HCT116 (cell line): ENCODE data around the gene TMTC2.

Experiments used
- POLR2AphosphoS5 ChIP-seq: IDR thresholded peaks from 2 replicates; pipeline ENCODE4 v1.6.1; 2011; ENCODE audit warnings: mild to moderate bottlenecking, low read depth, low read length, moderate library complexity
- RAD21 ChIP-seq: IDR thresholded peaks from 2 replicates; pipeline ENCODE4 v1.6.1; 2012; ENCODE audit warnings: low read depth, mild to moderate bottlenecking
- SP1 ChIP-seq: IDR thresholded peaks from 2 replicates; pipeline ENCODE4 v1.6.1; 2012; ENCODE audit warnings: low read depth
- SRF ChIP-seq: IDR thresholded peaks from 2 replicates; pipeline ENCODE4 v1.6.1; 2012; ENCODE audit warnings: low read depth
- TF ChIP-seq, protein P1 (sequence below), 3 experiments: fragments of 200-600 bp in 1 of 3; sonication (generic) in 1 of 3; IDR thresholded peaks in 2 of 3; conservative IDR thresholded peaks in 1 of 3; 2 replicates each; pipeline ENCODE4 v1.5.1; 2012 to 2017; ENCODE audit warnings: low read depth in 2 of 3, low read length in 2 of 3, antibody characterized with exemption in 1 of 3, borderline replicate concordance in 1 of 3, control low read depth in 1 of 3, mild to moderate bottlenecking in 1 of 3, mixed read lengths in 1 of 3, mixed run types in 1 of 3, moderate library complexity in 1 of 3; ENCODE audit not compliant: insufficient read depth in 1 of 3

- no peak for TF ChIP-seq SRF
- no peak for TF ChIP-seq POLR2AphosphoS5
- TF ChIP-seq, protein P1, sequence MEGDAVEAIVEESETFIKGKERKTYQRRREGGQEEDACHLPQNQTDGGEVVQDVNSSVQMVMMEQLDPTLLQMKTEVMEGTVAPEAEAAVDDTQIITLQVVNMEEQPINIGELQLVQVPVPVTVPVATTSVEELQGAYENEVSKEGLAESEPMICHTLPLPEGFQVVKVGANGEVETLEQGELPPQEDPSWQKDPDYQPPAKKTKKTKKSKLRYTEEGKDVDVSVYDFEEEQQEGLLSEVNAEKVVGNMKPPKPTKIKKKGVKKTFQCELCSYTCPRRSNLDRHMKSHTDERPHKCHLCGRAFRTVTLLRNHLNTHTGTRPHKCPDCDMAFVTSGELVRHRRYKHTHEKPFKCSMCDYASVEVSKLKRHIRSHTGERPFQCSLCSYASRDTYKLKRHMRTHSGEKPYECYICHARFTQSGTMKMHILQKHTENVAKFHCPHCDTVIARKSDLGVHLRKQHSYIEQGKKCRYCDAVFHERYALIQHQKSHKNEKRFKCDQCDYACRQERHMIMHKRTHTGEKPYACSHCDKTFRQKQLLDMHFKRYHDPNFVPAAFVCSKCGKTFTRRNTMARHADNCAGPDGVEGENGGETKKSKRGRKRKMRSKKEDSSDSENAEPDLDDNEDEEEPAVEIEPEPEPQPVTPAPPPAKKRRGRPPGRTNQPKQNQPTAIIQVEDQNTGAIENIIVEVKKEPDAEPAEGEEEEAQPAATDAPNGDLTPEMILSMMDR (IDR thresholded peaks at IDR 0.05 in 2 of 3, conservative IDR thresholded peaks at IDR 0.05 in 1 of 3; ENCODE audit: borderline replicate concordance in 1 of 3, insufficient read depth in 1 of 3, low read depth in 2 of 3, low read length in 2 of 3): no peak
- no peak for TF ChIP-seq SP1
- TF ChIP-seq RAD21: no peak
These were observed 171.8 kb downstream of the TMTC2 start for GRCh38 chr12:82858534-82858917.
